Testis (tissue), 2 donors: ENCODE measurements around the gene ANKRD33B.

Experiments used
- CTCF ChIP-seq, 3 experiments: fragments of 450-650 bp in 2 of 3; fragments of 200-600 bp in 1 of 3; sonication (generic) in 1 of 3; IDR thresholded peaks; one replicate each; pipeline ENCODE4 v1.5.1; 2016 to 2019; ENCODE audit warnings: antibody characterized with exemption in 3 of 3, mild to moderate bottlenecking in 2 of 3, moderate library complexity in 1 of 3
- POLR2A ChIP-seq: fragments of 450-650 bp; IDR thresholded peaks from one replicate; pipeline ENCODE4 v1.6.1; 2017; ENCODE audit warnings: antibody characterized with exemption, mild to moderate bottlenecking, moderate library complexity

- TF ChIP-seq CTCF (IDR thresholded peaks at IDR 0.05) (no peak), POLR2A (no peak)
Observed at GRCh38 chr5:10536931-10537579, 26.8 kb upstream of the ANKRD33B start.
